ENCODE results near the gene RSPH1. TPM values are rescaled to one million over a fixed set of nuclear protein-coding genes. Genes with fewer than 3 reads are reported as not detected.

The RSPH1 gene
- total RNA-seq: not detected
- not detected for polyA plus RNA-seq
- long read RNA-seq, donor 1: 0 reads
- long read RNA-seq, donor 2, partial matches to known transcripts: 1 of 1 reads
- long read RNA-seq, donor 2, other reads (novel, unspliced or antisense): 0 of 1 reads
- long read RNA-seq, donor 3: 0 reads
- long read RNA-seq, donor 4: 0 reads

- ATAC-seq (peak; percentile 100), DNase-seq (peak; percentile 100)
- Histone ChIP-seq H3K9me3 (ENCODE audit: control insufficient read depth, low read length) (no peaks in the 10 kb centered on the region), H3K27ac (ENCODE audit: low read length) (peak within 1 kb of the TSS; percentile 21), H3K27me3 (ENCODE audit: control insufficient read depth, insufficient read depth) (no peaks in the 10 kb centered on the region), H3K4me3 (ENCODE audit: low read length) (peak within 1 kb of the TSS; percentile 57), H3K4me1 (ENCODE audit: control insufficient read depth, insufficient read depth, low read length) (no peaks in the 10 kb centered on the region)
- intact Hi-C loops (cut with DNase I): no loop called here
- WGBS: under 1% methylated on average over 58 of the region's 58 CpGs
These were observed at the start of gene RSPH1 for GRCh38 chr21:42496120-42496838. Gene RSPH1, minus strand, starts transcription at chr21:42496224. Its CDS starts 38 bp downstream, at chr21:42496186.

GRCh38 chr21:42545745-42546144, 49.7 kb upstream of the RSPH1 start:
- WGBS: 88% methylated on average over 8 of the region's 8 CpGs
- intact Hi-C loops (cut with DNase I): no loop called here
- H3K27ac ChIP-seq (ENCODE audit: low read length): no peak overlapping the region
- H3K27me3 ChIP-seq (ENCODE audit: control insufficient read depth, insufficient read depth): no peaks in the 10 kb centered on the region
- DNase-seq: no peak
- no peaks in the 10 kb centered on the region for H3K9me3 ChIP-seq (ENCODE audit: control insufficient read depth, low read length)
- H3K4me1 ChIP-seq (ENCODE audit: control insufficient read depth, insufficient read depth, low read length): no peaks in the 10 kb centered on the region
- peak in 1 of 2 donors; percentile 25 for ATAC-seq
- H3K4me3 ChIP-seq (ENCODE audit: low read length): no peak overlapping the region

- DNase-seq: no peak
- intact Hi-C loops (cut with DNase I): no loop called here
These were observed 49.3 kb upstream of the RSPH1 start for GRCh38 chr21:42545317-42545716.

GRCh38 chr21:42544544-42544943, 48.5 kb upstream of the RSPH1 start:
- Histone ChIP-seq H3K27me3 (ENCODE audit: control insufficient read depth, insufficient read depth) (no peaks in the 10 kb centered on the region), H3K4me3 (ENCODE audit: low read length) (no peak overlapping the region), H3K27ac (ENCODE audit: low read length) (no peak overlapping the region), H3K4me1 (ENCODE audit: control insufficient read depth, insufficient read depth, low read length) (no peaks in the 10 kb centered on the region), H3K9me3 (ENCODE audit: control insufficient read depth, low read length) (no peaks in the 10 kb centered on the region)
- 93% methylated on average over 8 of the region's 8 CpGs for WGBS
- ATAC-seq (no peak), DNase-seq (no peak)
- intact Hi-C loops (cut with DNase I): no loop called here

More at GRCh38 chr21:42545317-42545716, 49.3 kb upstream of the RSPH1 start:
- Histone ChIP-seq H3K4me1 (ENCODE audit: control insufficient read depth, insufficient read depth, low read length) (no peaks in the 10 kb centered on the region), H3K4me3 (ENCODE audit: low read length) (no peak overlapping the region), H3K9me3 (ENCODE audit: control insufficient read depth, low read length) (no peaks in the 10 kb centered on the region), H3K27me3 (ENCODE audit: control insufficient read depth, insufficient read depth) (no peaks in the 10 kb centered on the region), H3K27ac (ENCODE audit: low read length) (no peak overlapping the region)
- WGBS: 96% methylated on average over 4 of the region's 4 CpGs
- ATAC-seq: no peak

- H3K9me3 ChIP-seq (ENCODE audit: control insufficient read depth, low read length): no peaks in the 10 kb centered on the region
- ATAC-seq: no peak
- no peak overlapping the region for H3K4me3 ChIP-seq (ENCODE audit: low read length)
- intact Hi-C loops (cut with DNase I): no loop called here
- no peak for DNase-seq
- no peaks in the 10 kb centered on the region for H3K4me1 ChIP-seq (ENCODE audit: control insufficient read depth, insufficient read depth, low read length)
- H3K27ac ChIP-seq (ENCODE audit: low read length): no peak overlapping the region
- WGBS: 92% methylated on average over 25 of the region's 25 CpGs
- no peaks in the 10 kb centered on the region for H3K27me3 ChIP-seq (ENCODE audit: control insufficient read depth, insufficient read depth)
These were observed 47.3 kb upstream of the RSPH1 start for GRCh38 chr21:42543106-42543847.

- H3K27ac ChIP-seq (ENCODE audit: low read length): no peak overlapping the region
- intact Hi-C loops (cut with DNase I): no loop called here
- H3K4me1 ChIP-seq (ENCODE audit: control insufficient read depth, insufficient read depth, low read length): no peaks in the 10 kb centered on the region
- 84% methylated on average over 10 of the region's 10 CpGs for WGBS
- no peak for ATAC-seq
- H3K9me3 ChIP-seq (ENCODE audit: control insufficient read depth, low read length): no peaks in the 10 kb centered on the region
- H3K27me3 ChIP-seq (ENCODE audit: control insufficient read depth, insufficient read depth): no peaks in the 10 kb centered on the region
- DNase-seq: no peak
- no peak overlapping the region for H3K4me3 ChIP-seq (ENCODE audit: low read length)
These were observed 46.6 kb upstream of the RSPH1 start for GRCh38 chr21:42542596-42542995.

GRCh38 chr21:42542196-42542595, 46.2 kb upstream of the RSPH1 start:
- intact Hi-C loops (cut with DNase I): no loop called here
- no peaks in the 10 kb centered on the region for H3K27me3 ChIP-seq (ENCODE audit: control insufficient read depth, insufficient read depth)
- no peak for DNase-seq
- no peaks in the 10 kb centered on the region for H3K9me3 ChIP-seq (ENCODE audit: control insufficient read depth, low read length)
- 85% methylated on average over 8 of the region's 8 CpGs for WGBS
- H3K4me1 ChIP-seq (ENCODE audit: control insufficient read depth, insufficient read depth, low read length): no peaks in the 10 kb centered on the region
- ATAC-seq: no peak
- H3K4me3 ChIP-seq (ENCODE audit: low read length): no peak overlapping the region
- H3K27ac ChIP-seq (ENCODE audit: low read length): no peak overlapping the region

GRCh38 chr21:42541618-42542017, 45.6 kb upstream of the RSPH1 start:
- Histone ChIP-seq H3K4me3 (ENCODE audit: low read length) (no peak overlapping the region), H3K27me3 (ENCODE audit: control insufficient read depth, insufficient read depth) (no peaks in the 10 kb centered on the region), H3K27ac (ENCODE audit: low read length) (no peak overlapping the region), H3K4me1 (ENCODE audit: control insufficient read depth, insufficient read depth, low read length) (no peaks in the 10 kb centered on the region), H3K9me3 (ENCODE audit: control insufficient read depth, low read length) (no peaks in the 10 kb centered on the region)
- intact Hi-C loops (cut with DNase I): no loop called here
- DNase-seq: no peak
- no peak for ATAC-seq

- H3K27ac ChIP-seq (ENCODE audit: low read length): no peak overlapping the region
- H3K9me3 ChIP-seq (ENCODE audit: control insufficient read depth, low read length): no peaks in the 10 kb centered on the region
- DNase-seq: no peak
- no peaks in the 10 kb centered on the region for H3K27me3 ChIP-seq (ENCODE audit: control insufficient read depth, insufficient read depth)
- intact Hi-C loops (cut with DNase I): no loop called here
- no peaks in the 10 kb centered on the region for H3K4me1 ChIP-seq (ENCODE audit: control insufficient read depth, insufficient read depth, low read length)
- ATAC-seq: no peak
- H3K4me3 ChIP-seq (ENCODE audit: low read length): no peak overlapping the region
- whole genome bisulfite sequencing: 84% methylated on average over 12 of the region's 12 CpGs
These were observed 45.1 kb upstream of the RSPH1 start for GRCh38 chr21:42541174-42541573.

GRCh38 chr21:42540396-42540795, 44.4 kb upstream of the RSPH1 start:
- ATAC-seq (no peak), DNase-seq (no peak)
- intact Hi-C loops (cut with DNase I): no loop called here
- no peaks in the 10 kb centered on the region for H3K4me1 ChIP-seq (ENCODE audit: control insufficient read depth, insufficient read depth, low read length)
- H3K9me3 ChIP-seq (ENCODE audit: control insufficient read depth, low read length): no peaks in the 10 kb centered on the region
- H3K27ac ChIP-seq (ENCODE audit: low read length): no peak overlapping the region
- no peaks in the 10 kb centered on the region for H3K27me3 ChIP-seq (ENCODE audit: control insufficient read depth, insufficient read depth)
- no peak overlapping the region for H3K4me3 ChIP-seq (ENCODE audit: low read length)
- WGBS: 86% methylated on average over 8 of the region's 8 CpGs

GRCh38 chr21:42539931-42540343, 43.9 kb upstream of the RSPH1 start:
- Histone ChIP-seq H3K27ac (ENCODE audit: low read length) (no peak overlapping the region), H3K4me3 (ENCODE audit: low read length) (no peak overlapping the region), H3K4me1 (ENCODE audit: control insufficient read depth, insufficient read depth, low read length) (no peaks in the 10 kb centered on the region), H3K9me3 (ENCODE audit: control insufficient read depth, low read length) (no peaks in the 10 kb centered on the region), H3K27me3 (ENCODE audit: control insufficient read depth, insufficient read depth) (no peaks in the 10 kb centered on the region)
- ATAC-seq (no peak), DNase-seq (no peak)
- intact Hi-C loops (cut with DNase I): no loop called here
- 78% methylated on average over 7 of the region's 7 CpGs for WGBS

Measured in right cardiac atrium (tissue), 5 donors.